Activated naive CD4-positive, alpha-beta T cell treated with anti-CD3 and anti-CD28 coated beads, Interleukin-2, amount 50 U/mL, for 24 hours (primary cell): ENCODE data around the gene PRDX5.

Source experiments
- H3K27ac Mint-ChIP-seq: one replicate; pipeline ENCODE4 v1.8.0; 2021; ENCODE audit warnings: mild to moderate bottlenecking, mixed read lengths
- H3K27me3 Mint-ChIP-seq: one replicate; pipeline ENCODE4 v1.8.0; 2021; ENCODE audit warnings: mixed read lengths
- H3K36me3 Mint-ChIP-seq: one replicate; pipeline ENCODE4 v1.8.0; 2021; ENCODE audit warnings: mixed read lengths
- H3K4me1 Mint-ChIP-seq: one replicate; pipeline ENCODE4 v1.8.0; 2021; ENCODE audit warnings: mixed read lengths
- H3K4me3 Mint-ChIP-seq: one replicate; pipeline ENCODE4 v1.8.0; 2021; ENCODE audit warnings: mild to moderate bottlenecking, mixed read lengths
- H3K9me3 Mint-ChIP-seq: one replicate; pipeline ENCODE4 v1.8.0; 2021; ENCODE audit warnings: mixed read lengths

The PRDX5 gene

DNA sequence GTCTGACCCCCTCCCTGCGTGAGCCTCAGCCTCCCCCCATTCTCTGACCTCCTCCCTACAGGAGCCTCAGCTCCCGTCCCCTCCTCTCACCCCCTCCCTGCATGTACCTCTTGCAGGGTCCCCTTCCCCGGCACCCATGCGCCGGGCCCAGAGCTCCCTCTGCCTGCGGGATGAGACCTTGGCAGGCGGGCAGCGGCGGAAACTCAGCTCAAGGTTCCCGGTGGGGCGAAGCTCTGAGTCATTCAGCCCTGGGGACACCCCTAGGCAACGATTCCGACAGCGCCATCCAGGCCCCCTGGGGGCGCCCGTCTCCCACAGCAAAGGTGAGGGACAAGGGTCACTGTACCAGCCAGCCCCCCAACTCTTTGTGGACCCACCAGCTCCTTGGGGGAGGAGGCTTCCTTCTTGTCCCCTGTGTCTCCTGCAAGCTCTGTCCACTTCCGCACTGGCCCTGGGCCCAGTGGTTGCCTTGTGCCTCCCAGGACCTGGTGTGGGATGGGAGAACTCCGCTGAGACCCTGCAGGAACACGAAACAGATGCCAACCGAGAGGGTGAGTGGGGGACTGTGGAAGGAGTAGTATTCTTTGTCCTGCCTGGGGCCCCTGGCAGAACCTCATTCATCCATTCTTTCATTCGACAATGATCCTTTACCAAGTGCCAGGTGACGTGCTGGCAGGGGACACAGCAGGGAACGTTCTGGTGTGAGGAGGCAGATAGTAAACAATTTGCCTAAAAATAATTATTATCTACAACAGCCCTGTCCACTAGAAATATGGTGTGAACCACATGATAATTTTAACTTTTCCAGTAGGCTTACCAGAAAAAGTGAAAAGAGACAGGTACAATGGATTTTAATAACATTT lies 37.4 kb downstream of the PRDX5 start:
- no peaks in the 10 kb centered on the region for H3K36me3 Mint-ChIP-seq
- no peaks in the 10 kb centered on the region for H3K9me3 Mint-ChIP-seq
- H3K27ac Mint-ChIP-seq = no peak overlapping the region
- H3K4me3 Mint-ChIP-seq = no peak overlapping the region
- H3K27me3 Mint-ChIP-seq = no peaks in the 10 kb centered on the region
- peaks cover 24% of the 10 kb centered on the region for H3K4me1 Mint-ChIP-seq

DNA sequence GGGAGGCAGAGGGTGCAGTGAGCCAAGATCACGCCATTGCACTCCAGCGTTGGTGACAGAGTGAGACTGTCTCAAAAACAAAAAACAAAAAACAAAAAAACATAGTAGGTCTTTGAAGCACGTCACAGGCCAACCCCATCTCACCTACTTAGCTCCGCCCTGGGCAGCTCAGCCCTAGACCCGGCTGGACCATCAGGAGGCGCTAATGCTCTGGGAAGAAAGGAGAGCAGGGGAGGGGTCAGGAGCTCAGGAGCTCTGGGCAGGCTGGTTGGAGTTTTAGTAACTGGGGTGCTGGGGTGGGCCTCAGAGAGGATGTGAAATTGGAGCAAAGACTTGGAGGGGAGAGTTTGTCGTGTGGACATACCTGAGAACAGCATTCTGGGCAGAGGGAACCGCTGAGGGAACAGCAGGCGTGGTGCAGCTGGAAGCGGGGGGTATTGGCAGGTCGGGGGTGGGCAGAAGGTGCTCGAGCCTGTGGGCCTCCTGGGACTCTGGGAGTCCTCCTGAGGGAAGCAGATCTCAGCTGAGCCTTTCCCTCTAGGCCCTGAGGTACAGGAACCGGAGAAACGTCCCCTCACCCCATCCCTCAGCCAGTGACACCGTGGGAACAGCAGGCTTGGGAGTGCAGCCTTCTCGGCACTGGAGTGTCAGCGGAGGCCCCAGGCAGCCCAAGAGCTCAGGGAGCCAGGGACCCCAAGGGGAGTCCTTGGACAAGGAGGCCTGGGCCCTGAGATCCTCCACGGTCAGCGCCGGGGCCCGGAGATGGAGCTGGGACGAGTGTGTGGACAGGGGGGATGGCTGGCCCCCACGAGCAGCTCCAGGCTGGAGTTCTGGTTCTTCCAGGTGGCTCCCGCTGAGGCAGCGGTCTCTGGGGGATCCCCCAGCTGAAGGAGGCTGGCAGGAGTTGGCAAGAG lies 38.8 kb downstream of the PRDX5 start:
- Mint-ChIP-seq H3K27ac (no peak overlapping the region), H3K4me3 (peak overlapping the region; percentile 60), H3K36me3 (no peaks in the 10 kb centered on the region), H3K27me3 (no peaks in the 10 kb centered on the region), H3K9me3 (no peaks in the 10 kb centered on the region), H3K4me1 (peaks cover 34% of the 10 kb centered on the region)

DNA sequence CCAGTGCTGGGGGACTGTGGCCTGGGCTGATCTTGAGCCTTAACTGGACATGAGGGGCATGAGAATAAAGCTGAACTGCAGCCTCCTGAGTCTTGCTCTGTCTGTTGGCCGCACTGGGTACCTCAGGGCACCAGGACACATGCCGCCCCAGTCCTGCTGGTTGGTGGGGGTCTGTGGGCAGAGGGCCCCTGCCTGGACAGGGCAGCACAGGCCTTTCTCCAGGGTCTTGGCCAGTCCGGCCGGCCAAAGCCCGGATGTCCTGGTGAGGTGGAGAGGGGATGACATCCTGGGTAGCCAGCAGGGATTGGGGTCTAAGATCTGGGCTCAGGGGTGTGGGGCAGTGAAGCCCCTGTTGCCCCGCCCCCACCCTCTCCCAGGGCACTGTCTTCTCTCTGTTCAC lies 39.5 kb downstream of the PRDX5 start:
- Mint-ChIP-seq H3K9me3 (no peaks in the 10 kb centered on the region), H3K27me3 (no peaks in the 10 kb centered on the region), H3K4me3 (no peak overlapping the region), H3K4me1 (peaks cover 34% of the 10 kb centered on the region), H3K27ac (no peak overlapping the region), H3K36me3 (no peaks in the 10 kb centered on the region)

DNA sequence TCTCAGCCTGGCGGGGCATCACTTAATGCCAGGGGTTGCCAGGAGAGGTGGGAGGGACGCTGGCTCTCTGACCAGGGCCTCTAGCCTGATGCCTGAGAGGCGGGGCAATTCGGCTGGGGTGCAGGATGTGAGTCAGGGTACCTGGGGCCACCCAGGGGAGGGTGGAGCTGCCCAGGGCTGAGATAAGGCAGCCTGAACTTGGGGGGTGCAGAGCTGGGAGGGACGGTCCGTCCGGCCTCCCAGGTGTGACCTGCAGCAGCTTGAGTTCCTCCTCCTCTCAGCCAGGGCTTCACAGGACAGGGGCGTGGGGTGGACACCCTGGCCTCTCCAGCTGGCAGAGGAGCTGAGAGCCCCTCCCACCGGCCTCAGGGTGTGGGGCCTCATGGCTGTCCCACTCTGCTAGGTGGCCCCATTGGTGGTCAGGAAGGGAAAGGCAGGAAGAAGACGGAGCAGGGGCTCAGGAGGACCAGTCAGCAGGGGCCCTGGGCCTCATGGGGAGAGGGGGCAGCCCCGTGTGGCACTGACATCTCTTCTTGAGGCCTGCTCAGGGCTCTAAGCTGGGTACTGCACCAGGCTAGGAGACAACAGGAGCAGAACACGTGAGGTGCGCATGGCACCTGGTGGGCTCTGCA lies 40.1 kb downstream of the PRDX5 start:
- H3K36me3 Mint-ChIP-seq = no peaks in the 10 kb centered on the region
- no peak overlapping the region for H3K27ac Mint-ChIP-seq
- peak overlapping the region; percentile 63 for H3K4me3 Mint-ChIP-seq
- no peaks in the 10 kb centered on the region for H3K27me3 Mint-ChIP-seq
- H3K4me1 Mint-ChIP-seq = peaks cover 34% of the 10 kb centered on the region
- no peaks in the 10 kb centered on the region for H3K9me3 Mint-ChIP-seq

DNA sequence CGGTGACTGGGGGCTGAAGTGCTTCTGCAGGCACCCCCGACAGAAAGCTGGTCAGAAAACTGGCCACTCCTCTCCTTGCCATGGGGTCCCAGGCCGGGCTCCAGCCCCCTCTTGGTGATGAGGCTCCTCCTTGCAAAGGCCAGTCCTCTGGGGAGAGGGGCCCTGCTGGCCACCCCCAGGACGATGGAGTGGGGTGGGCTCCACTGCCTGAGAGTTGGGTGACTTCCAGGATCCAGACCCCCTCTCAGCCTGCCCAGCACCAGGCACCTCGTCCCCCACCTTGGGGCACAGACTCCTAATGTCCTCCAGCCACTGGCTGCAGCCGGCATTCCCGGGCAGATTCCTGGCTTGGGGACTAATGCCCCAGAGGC lies 40.6 kb downstream of the PRDX5 start:
- Mint-ChIP-seq H3K9me3 (no peaks in the 10 kb centered on the region), H3K27me3 (no peaks in the 10 kb centered on the region), H3K4me1 (peaks cover 34% of the 10 kb centered on the region), H3K36me3 (no peaks in the 10 kb centered on the region), H3K4me3 (peak overlapping the region; percentile 63), H3K27ac (no peak overlapping the region)

DNA sequence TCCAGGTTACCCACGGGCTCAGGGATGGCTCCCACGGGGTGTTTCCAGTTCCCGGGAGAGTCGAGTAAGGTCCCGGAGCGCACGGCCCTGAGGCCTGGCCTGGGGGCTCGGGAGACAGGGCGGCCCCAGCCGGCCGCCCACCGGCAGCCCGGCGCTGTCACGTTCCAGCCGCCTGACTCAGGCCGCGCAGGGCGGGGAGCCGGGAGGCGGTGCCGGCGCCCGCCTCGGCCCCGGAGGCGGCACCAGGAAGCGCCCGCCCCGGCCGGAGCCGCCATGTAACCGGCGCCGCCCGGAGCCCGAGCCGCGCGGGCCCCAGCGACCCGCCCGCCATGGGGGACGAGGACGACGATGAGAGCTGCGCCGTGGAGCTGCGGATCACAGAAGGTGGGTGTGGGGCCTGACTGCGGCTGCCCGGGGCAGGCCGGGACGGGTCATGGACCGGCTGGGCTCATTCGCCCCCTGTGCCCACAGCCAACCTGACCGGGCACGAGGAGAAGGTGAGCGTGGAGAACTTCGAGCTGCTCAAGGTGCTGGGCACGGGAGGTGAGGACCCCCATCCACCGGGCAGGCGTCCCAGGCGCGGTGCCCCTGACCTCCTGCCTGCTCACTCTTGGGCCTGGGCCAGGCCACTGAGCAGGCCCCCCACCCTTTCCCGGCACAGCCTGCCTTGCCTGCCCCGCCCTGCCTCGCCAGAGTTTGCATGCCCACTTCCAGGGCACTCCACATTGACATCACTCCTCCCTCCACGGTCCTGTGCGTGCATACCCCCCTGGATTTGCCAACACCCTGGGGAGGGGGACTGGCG lies 41.2 kb downstream of the PRDX5 start, which contains the start of gene RPS6KA4:
Gene RPS6KA4 (plus strand): TSS at position 256 of the 805 bp plus-strand sequence. CDS start 74 bp downstream, at position 330.
- Mint-ChIP-seq H3K27me3 (no peaks in the 10 kb centered on the region), H3K9me3 (no peaks in the 10 kb centered on the region), H3K36me3 (peaks cover under 1% of the 10 kb centered on the region), H3K27ac (peak within 1 kb of the TSS; percentile 73), H3K4me3 (peak within 1 kb of the TSS; percentile 84), H3K4me1 (peaks cover 34% of the 10 kb centered on the region)

DNA sequence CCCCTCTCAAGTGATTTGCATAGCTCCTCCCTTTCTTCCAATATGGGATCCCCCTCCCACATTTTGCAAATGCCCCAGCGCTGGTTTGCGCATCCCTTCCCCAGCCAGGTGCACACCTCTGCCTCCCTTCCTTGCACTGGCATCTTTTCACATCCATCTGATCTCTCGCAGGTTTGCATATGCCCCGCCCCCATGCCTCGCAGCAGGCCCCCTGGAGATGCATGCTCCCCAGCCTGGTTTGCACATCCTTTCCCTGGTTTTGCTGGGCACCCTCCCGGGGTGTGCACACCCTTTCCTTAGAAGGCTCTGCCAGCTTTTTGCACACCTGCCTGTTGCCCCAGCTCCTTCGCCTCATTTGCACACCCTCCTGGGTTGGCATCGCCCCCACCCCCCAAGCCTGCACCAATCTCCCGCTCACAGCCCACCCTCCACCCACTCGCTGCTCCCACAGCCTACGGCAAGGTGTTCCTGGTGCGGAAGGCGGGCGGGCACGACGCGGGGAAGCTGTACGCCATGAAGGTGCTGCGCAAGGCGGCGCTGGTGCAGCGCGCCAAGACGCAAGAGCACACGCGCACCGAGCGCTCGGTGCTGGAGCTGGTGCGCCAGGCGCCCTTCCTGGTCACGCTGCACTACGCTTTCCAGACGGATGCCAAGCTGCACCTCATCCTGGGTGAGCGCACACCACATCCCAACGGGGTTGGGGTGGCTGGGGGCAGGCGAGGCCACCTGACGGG lies 42.0 kb downstream of the PRDX5 start:
- peaks cover 4% of the 10 kb centered on the region for H3K36me3 Mint-ChIP-seq

DNA sequence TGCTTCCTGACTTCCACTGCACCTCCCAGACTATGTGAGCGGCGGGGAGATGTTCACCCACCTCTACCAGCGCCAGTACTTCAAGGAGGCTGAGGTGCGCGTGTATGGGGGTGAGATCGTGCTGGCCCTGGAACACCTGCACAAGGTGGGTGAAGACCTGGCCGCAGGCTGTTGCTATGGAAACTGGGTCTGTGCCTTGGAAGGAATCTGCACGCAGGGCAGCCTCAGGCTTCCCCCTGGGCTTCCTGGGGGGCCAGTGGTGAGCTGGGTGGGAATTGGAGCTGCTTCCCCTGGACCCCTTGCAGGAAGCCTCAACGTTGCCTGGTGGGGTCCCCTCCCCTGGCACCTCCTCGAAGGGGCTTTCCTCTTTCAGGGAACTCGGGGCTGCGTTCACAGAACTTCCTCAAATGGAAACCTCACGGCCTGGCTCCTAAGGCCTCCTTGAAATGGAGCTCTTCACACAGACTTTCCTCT lies 42.6 kb downstream of the PRDX5 start:
- Mint-ChIP-seq H3K36me3 (peaks cover 4% of the 10 kb centered on the region), H3K4me1 (peaks cover 34% of the 10 kb centered on the region), H3K27me3 (no peaks in the 10 kb centered on the region), H3K9me3 (no peaks in the 10 kb centered on the region), H3K27ac (no peak overlapping the region), H3K4me3 (peak overlapping the region; percentile 84)

More for the DNA sequence above, 42.0 kb downstream of the PRDX5 start:
- H3K9me3 Mint-ChIP-seq = no peaks in the 10 kb centered on the region
- peaks cover 34% of the 10 kb centered on the region for H3K4me1 Mint-ChIP-seq
- H3K27me3 Mint-ChIP-seq = no peaks in the 10 kb centered on the region
- peak overlapping the region; percentile 84 for H3K4me3 Mint-ChIP-seq
- H3K27ac Mint-ChIP-seq = peak overlapping the region; percentile 73

DNA sequence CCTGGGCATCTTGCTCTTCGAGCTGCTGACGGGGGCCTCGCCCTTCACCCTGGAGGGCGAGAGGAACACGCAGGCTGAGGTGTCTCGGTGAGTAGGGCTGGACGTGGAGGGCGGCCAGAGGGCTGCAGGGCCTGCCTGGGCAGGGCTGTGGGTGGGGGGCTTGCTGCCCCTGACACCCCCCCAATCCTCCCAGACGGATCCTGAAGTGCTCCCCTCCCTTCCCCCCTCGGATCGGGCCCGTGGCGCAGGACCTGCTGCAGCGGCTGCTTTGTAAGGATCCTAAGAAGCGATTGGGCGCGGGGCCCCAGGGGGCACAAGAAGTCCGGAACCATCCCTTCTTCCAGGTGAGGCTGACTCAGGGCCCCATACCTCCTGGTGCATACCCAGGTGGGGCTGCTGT lies 43.7 kb downstream of the PRDX5 start:
- H3K4me3 Mint-ChIP-seq = no peak overlapping the region
- H3K4me1 Mint-ChIP-seq = peaks cover 30% of the 10 kb centered on the region
- H3K27ac Mint-ChIP-seq = no peak overlapping the region
- H3K27me3 Mint-ChIP-seq = no peaks in the 10 kb centered on the region
- peaks cover 7% of the 10 kb centered on the region for H3K36me3 Mint-ChIP-seq
- H3K9me3 Mint-ChIP-seq = no peaks in the 10 kb centered on the region

DNA sequence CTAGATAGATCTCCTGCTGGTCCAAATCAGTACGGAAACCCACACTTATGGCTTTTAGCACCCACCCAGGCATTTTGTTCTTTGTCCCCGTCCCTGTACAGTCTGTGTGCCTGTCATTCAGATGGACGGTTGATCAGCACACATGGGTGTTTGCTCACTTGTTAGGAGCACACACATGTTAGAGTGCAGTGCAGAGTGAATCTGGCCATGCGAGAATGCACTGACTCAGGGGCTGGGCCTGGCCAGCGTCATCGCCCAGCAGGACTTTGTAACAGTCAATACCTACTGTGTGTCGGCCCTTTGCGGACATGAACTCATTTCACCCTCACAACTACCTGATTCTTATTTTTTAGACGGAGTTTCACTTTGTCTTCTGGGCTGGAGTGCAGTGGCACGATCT lies 44.4 kb downstream of the PRDX5 start:
- no peak overlapping the region for H3K27ac Mint-ChIP-seq
- H3K4me1 Mint-ChIP-seq = peaks cover 28% of the 10 kb centered on the region
- H3K9me3 Mint-ChIP-seq = no peaks in the 10 kb centered on the region
- no peak overlapping the region for H3K4me3 Mint-ChIP-seq
- peaks cover 9% of the 10 kb centered on the region for H3K36me3 Mint-ChIP-seq
- no peaks in the 10 kb centered on the region for H3K27me3 Mint-ChIP-seq

DNA sequence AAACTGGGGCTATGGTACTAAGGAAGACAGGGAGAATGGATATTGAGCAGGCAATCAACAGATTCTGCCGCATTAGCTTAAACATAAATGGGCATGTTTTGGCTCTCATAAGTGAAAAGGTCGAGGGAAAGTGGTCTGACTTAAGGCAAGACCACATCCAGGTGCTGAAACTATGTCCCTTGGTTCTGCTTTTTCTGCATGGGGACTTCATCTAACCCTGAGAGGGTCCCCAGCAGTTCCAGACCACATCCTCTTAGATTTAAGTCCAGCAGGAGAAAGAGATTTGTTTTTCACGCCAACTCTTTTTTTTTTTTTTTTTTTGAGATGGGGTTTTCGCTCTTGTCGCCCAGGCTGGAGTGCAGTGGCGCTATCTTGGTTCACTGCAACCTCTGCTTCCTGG lies 46.5 kb downstream of the PRDX5 start:
- Mint-ChIP-seq H3K4me1 (peaks cover 18% of the 10 kb centered on the region), H3K27ac (no peak overlapping the region), H3K4me3 (no peak overlapping the region), H3K36me3 (peaks cover 9% of the 10 kb centered on the region), H3K9me3 (no peaks in the 10 kb centered on the region), H3K27me3 (no peaks in the 10 kb centered on the region)

DNA sequence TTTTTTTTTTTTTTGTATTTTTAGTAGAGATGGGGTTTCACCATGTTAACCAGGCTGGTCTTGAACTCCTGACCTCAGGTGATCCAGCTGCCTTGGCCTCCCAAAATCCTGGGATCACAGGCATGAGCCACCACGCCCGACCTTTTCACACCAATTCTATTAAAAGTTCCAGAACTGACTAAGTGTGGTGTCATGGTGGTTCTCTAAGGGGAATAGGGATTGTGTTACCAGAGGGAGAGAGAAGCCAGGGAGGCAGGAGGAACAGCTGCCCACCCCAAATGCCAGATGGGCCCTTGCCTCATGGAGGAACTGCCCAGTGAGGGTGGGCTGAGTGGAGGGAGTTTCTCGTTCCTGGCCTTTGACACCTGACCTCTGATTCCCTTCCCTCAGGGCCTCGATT lies 47.0 kb downstream of the PRDX5 start:
- H3K27ac Mint-ChIP-seq = no peak overlapping the region
- H3K4me3 Mint-ChIP-seq = no peak overlapping the region
- no peaks in the 10 kb centered on the region for H3K27me3 Mint-ChIP-seq
- H3K9me3 Mint-ChIP-seq = no peaks in the 10 kb centered on the region
- H3K4me1 Mint-ChIP-seq = peaks cover 13% of the 10 kb centered on the region
- peaks cover 9% of the 10 kb centered on the region for H3K36me3 Mint-ChIP-seq

DNA sequence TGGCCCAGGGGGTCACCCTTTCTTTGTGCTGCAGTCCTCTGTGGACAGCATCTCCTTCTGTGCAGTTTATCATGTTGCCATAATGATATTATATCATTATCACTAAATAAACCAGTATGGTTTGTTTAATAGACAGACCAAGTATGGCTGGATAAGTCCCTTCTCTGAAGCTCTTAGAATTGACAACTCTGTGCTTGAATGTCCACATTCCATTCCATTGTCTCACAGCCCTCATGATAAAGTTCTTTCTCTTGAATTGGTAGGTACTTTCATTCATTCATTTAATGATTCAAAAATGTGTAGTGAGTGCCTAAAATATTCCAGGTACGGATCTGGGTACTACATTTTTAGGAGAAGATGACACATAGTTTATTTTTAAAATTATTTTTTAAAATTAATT lies 48.8 kb downstream of the PRDX5 start:
- Mint-ChIP-seq H3K27ac (no peak overlapping the region), H3K36me3 (peaks cover 9% of the 10 kb centered on the region), H3K9me3 (no peaks in the 10 kb centered on the region), H3K4me3 (no peak overlapping the region), H3K4me1 (no peaks in the 10 kb centered on the region), H3K27me3 (no peaks in the 10 kb centered on the region)

DNA sequence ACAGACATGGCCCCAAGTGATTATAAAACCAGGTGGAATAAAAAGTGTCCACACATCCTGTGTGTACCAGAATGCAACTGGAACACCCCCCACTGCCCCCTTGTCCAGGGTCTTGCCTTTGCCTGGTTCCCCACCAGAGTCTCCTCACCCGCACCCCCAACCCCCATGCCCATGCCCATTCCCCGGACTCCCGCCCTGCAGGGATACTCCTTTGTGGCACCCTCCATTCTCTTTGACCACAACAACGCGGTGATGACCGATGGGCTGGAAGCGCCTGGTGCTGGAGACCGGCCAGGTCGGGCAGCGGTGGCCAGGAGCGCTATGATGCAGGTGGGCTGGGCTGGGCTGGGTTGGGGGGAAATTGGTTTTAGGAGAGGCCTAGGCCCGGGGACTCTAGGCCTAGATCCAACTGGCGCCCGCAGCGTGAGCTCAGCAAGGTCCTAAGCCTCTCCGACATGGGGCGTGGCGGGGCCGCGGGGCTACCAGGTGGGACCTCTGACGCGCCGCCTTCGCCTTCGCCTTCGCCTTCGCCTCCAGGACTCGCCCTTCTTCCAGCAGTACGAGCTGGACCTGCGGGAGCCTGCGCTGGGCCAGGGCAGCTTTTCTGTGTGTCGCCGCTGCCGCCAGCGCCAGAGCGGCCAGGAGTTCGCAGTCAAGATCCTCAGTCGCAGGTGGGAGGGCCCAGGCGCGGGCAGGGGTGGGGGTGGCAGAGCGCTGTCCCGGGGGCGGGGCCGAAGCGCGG lies 50.2 kb downstream of the PRDX5 start:
- Mint-ChIP-seq H3K27me3 (no peaks in the 10 kb centered on the region), H3K4me3 (no peak overlapping the region), H3K27ac (no peak overlapping the region), H3K36me3 (peaks cover 9% of the 10 kb centered on the region), H3K4me1 (no peaks in the 10 kb centered on the region), H3K9me3 (no peaks in the 10 kb centered on the region)
